TTC549 (cell line): ENCODE results near the gene GPSM1.

Source experiments
- FAIRE-seq: peaks from 2 replicates; lab custom pipeline; 2012; peaks lifted over from hg19 to GRCh38; lab: Jason Lieb, UNC

GPSM1 gene

DNA sequence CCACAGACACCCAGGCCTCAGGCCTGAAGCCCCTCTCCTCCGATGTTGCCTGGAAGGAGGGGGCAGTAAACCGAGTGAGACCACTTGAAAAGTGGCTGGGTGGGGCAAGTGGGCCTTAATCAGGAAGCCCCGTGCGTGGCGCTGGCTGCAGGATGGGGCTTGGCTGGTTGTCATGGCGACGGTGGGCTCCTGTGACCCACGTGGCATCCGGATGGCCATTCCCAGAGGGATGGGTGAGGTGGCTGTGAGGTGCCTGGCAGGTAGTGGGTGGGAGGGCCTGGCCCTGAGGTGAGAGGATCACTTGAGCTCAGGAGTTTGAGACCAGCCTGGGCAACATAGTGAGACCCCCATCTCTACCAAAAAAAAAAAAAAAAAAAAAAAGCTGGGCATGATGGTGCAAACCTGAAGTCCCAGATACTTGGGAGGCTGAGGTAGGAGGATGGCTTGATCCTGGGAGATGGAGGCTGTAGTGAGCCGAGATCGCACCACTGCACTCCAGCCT lies 5.2 kb downstream of the GPSM1 start:
- FAIRE-seq: no peak

GRCh38 chr9:136333045-136333444 lies 5.7 kb downstream of the GPSM1 start:
- FAIRE-seq: no peak

DNA sequence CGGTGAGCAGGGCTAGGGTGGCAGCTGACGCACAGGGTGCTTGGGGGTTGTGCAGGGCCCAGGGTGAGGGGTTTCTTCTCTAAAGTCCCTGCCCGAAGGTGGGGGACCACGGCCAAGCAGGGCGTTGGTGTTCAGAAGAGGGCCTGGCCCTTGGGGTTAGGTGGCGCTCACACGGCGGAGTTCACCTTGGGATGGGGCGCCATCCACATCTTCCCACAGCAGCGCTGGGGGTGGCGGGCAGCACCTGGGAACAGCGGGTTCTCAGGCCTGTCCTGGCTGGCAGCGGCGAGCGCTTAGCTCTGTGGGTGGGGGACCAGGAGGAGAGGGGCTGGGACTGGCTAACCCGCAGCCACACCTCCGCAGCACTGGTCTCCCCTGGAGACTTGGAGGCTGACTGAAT lies 6.1 kb downstream of the GPSM1 start:
- no peak for FAIRE-seq

GRCh38 chr9:136334541-136334940 lies 7.2 kb downstream of the GPSM1 start:
- FAIRE-seq: no peak

- no peak for FAIRE-seq
Observed at GRCh38 chr9:136335296-136336155, 8.2 kb downstream of the GPSM1 start.

DNA sequence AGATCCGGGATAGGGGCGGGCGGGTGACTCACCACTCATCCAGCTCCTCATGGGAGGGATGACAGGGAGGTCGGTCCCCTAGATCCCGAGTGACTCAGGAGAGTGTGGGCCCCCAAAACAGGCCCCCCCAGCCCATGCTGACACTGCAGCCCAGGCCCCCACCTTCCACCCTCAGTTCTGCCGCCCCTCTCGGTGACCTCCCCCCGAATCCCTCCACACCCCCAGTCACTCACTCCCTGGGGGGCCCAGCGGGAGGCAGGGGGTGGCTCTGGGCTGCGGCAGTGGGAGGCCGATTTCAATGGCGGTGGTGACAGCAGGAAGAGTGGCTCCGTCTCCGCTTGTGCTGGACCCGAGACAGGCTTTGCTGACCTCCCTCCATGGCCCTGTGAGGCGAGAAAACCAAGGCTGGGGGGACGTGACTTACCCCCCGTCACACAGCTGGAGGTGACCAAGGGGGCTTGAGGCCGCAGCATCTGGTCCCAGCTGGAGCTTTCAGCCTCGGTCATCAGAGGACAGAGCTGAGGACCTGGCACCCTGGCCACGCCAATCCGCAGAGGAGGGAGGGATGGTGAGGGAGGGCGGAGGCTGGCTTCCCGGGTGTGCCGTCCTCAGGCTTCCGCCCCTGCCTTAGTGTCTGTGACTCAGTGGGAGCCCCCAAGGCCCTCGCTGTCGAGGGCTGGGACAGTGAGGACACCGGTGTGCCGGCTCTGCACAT lies 9.0 kb downstream of the GPSM1 start:
- no peak for FAIRE-seq

DNA sequence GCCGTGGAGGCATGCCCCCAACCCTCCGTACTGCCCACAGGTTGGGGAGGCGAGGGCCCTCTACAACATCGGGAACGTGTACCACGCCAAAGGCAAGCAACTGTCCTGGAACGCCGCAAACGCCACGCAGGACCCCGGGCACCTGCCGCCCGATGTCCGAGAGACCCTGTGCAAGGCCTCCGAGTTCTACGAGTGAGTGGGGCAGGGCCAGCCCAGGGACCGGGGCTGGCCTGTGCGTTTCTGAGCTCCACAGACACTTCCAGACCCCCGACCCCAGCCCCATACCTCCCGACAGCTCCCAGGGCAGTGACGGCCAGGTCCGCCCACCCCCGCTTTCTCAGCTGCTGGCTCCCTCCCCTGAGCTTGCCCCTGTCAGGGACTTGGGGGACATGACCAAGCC lies 9.5 kb downstream of the GPSM1 start:
- FAIRE-seq: no peak

DNA sequence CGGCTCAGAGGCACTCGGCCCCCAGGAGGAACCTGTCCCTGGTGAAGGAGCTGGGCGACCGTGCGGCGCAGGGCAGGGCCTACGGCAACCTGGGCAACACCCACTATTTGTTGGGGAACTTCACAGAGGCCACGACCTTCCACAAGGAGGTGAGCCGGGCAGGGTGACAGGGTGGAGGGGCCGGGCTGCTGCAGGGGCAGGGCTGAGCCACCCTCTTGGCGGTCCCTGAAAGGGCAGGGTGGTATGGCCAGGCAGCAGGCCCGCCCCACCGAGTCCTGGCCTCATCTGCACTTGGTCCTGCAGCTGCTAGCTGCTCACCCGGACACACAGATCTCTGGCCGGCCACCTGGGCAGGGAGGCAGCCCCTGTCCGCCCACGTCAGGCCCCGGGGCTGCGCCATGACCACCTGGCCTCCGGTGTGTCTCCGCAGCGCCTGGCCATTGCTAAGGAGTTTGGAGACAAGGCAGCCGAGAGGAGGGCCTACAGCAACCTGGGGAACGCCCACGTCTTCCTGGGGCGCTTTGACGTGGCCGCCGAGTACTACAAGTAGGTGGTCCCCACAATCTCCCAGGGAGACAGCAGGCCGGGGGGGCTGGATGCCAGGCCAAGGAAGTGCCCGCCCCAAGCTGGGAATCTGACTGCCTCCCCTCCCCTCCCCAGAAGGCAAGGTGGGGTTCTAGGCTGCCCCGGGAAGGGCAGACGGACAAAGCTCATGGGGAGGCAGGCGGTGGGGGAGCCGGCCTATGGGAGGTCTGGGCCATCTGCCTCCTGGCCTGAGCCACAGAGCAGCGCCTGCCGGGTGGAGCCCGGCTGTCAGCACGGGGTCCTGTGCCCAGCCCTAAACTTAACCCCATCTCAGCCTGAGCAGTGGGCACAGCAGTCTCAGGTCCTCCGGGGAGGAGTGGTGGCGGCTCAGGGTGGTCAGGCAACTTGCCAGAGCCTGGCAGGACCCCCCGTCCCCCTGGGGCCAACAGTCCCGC lies 10.4 kb downstream of the GPSM1 start:
- no peak for FAIRE-seq

DNA sequence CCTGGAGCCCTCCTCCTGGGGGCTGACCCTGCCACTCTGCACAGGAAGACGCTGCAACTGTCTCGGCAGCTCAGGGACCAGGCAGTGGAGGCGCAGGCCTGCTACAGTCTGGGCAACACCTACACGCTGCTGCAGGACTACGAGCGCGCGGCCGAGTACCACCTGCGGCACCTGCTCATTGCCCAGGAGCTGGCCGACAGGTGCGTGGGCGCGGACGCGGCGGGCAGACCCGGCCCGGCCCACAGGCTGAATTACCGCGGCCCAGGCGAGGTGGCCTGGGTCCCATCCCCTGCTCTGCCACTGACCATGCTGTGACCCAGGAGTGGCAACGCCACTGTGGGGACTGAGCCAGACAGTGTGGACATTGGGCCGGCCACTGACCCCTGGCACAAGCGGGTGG lies 11.2 kb downstream of the GPSM1 start:
- FAIRE-seq: no peak

GRCh38 chr9:136339173-136339957 lies 12.0 kb downstream of the GPSM1 start:
- no peak for FAIRE-seq

GRCh38 chr9:136339958-136340310 lies 12.6 kb downstream of the GPSM1 start:
- no peak for FAIRE-seq

DNA sequence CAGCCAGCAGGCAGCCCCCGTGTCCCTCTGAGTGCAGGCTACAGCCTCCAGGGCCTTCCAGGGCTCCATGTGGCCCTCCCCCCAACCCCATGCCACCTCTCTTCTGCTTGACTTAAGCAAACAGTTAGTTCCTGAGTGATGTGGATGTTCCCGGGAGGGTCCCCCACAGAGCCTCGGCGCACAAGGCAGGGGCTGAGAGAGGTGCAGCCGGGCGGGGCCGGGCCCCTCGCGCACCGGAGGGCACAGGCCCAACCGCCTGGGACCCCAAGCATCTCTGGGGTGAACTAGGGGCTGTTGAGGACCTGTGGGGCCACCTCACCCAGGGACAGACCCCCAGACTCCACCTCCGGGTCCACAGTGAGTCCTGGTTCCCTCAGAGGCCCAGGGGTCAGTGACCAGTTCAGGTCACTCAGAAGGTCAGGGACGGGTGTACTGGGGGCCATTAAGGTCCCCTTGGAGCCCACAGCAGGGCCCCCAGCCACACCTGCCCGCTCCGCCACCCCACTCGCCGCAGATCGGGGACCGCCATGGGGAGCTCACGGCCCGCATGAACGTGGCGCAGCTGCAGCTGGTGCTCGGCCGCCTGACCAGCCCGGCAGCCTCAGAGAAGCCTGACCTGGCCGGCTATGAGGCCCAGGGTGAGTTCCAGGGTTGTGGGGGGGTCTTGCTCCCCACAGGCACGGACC lies 13.2 kb downstream of the GPSM1 start:
- no peak for FAIRE-seq

DNA sequence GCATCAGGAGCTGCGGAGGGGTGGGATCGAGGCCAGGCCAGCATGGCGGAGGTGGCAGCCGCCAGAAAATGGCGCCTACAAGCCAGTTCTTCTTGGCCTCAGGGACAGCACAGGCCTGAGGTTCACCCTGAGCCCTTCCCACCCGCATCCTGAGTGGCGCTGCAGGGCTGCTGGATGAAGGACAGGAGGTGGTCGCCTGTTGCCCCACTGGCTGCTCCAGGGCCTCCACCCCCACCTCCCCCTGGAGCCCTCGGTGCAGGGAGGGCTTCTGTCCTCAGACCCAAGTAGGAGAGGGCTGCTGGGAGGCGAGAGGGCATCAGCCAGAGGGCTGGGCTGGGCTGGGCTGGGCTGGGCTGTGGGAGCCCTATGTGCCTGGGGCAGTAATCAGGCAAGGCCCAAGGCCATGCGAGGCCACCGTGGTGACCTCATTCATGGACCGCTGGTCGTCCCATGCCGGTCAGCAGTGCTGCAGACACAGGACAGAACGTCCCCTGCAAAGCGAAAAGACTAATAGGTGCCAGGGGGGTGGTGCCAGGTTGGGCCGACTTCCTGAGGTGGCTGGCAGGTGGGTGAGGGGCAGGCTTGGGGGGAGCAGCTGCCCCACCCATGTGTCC lies 13.8 kb downstream of the GPSM1 start:
- FAIRE-seq: no peak

- no peak for FAIRE-seq
Observed at GRCh38 chr9:136341769-136342168, 14.4 kb downstream of the GPSM1 start.

GRCh38 chr9:136342181-136343120 lies 15.1 kb downstream of the GPSM1 start:
- no peak for FAIRE-seq

- no peak for FAIRE-seq
Observed at GRCh38 chr9:136343121-136343883, 16.0 kb downstream of the GPSM1 start.

DNA sequence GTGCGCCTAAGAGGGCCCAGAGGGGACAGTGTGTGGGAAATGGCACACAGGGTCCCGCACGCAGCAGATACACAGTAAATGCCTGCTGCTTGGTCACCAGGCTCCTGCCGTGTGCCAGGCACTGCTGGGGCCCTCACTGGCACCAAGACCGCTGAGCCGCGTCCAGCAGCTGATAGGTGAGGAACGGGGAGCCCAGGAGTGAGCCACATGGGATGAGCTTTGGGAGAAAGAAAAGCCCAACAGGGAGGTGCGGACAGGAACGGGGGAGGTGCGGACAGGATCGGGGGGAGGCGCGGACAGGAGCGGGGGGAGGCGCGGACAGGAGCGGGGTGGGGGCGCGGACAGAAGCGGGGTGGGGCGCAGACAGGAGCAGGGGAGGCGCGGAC lies 16.5 kb downstream of the GPSM1 start:
- FAIRE-seq: no peak

DNA sequence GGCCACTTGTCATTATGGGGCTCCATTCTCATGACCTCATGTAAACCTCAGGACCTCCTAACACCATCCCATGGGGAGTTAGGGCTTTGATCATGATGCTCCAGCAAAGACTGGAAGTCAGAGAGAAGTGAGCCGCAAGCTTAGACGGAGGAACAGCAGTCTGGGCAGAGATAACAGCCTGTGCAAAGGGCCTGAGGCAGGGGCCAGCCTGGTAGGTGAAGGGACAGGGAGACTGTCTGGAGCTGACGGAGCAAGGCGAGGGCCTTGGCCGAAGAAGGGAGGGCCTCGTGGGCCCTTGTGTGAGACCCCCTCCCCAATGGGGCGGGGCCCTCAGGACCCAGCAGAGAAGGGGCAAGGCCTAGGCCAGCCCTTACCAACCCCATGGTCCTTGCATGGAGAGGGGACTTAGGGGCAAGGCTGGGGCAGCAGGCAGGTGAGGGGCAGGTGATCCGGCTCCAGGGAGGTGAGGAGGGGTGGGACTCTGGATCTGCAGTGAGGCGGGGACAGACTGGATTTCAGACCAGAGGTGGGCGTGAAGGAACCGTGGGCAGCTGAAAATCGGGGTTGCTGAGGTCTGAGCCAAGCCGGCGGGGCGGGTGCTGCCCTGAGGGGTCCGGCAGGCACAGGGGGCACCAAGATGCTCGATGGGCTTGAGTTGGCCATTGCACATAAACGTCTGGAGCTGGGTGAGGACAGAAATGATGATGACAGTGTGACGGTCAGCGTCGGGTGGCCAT lies 17.4 kb downstream of the GPSM1 start:
- no peak for FAIRE-seq
